ENCODE results near the gene CYP1A2. TPM values are rescaled to one million over a fixed set of nuclear protein-coding genes. Genes with fewer than 3 reads are reported as not detected.
A peak's percentile ranks its signal among the peaks of the same experiment; 100 is the strongest.
"Not testable (repeated sequence)": the region's sequence is repeated elsewhere in the genome, so short reads cannot be mapped to it uniquely, and the experiment has no call there.

Gene CYP1A2
- total RNA-seq, 2 donors from 2014 or later: not detected

DNA sequence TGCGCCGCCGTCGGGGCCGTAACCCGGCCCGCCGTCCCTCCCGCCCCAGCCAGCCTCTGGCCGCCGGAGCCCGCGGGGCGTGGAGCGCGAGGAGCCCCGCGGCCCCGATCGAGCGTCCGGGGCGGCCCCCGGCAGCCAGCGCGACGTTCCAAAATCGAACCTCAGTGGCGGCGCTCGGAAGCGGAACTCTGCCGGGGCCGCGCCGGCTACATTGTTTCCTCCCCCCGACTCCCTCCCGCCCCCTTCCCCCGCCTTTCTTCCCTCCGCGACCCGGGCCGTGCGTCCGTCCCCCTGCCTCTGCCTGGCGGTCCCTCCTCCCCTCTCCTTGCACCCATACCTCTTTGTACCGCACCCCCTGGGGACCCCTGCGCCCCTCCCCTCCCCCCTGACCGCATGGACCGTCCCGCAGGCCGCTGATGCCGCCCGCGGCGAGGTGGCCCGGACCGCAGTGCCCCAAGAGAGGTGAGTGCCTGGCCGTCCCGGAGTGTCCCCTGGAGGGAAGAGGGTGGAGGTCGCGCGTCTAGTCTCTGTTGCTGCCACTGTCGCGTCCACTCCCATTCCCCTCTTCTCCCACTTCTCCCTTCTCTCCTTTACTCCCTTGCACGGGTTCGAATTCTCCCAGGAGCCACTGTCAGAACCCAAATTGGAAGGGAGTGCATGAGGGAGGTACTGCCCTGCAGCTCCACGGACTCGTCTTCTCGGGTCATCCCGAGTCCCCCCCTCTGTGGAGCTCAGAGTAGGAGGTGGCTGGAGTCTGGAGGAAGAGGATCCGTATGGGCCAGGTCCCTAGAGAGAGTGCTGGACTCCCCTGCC lies 33.8 kb downstream of the CYP1A2 start:
- H3K27me3 Mint-ChIP-seq (ENCODE audit: low read depth): no peaks in the 10 kb centered on the region
- no peaks in the 10 kb centered on the region for H3K9me3 Mint-ChIP-seq
- H3K4me3 Mint-ChIP-seq: peak overlapping the region; percentile 88 to 90
- peak overlapping the region; percentile 91 for H3K27ac Mint-ChIP-seq
- H3K36me3 Mint-ChIP-seq (ENCODE audit: insufficient read depth in 2 of 2): peaks cover 3 to 18% of the 10 kb centered on the region in 2 donors
- DNase-seq (peak; percentile 66 to 70), ATAC-seq (replicated peaks in 1 of 2) (peak; percentile 25 to 29)
- peaks cover 80% of the 10 kb centered on the region for H3K4me1 Mint-ChIP-seq (ENCODE audit: low read depth)

GRCh38 chr15:74783072-74783807 lies 34.6 kb downstream of the CYP1A2 start:
- Mint-ChIP-seq H3K36me3 (ENCODE audit: insufficient read depth in 2 of 2) (peaks cover 3 to 18% of the 10 kb centered on the region in 2 donors), H3K4me3 (peak overlapping the region; percentile 88 to 90), H3K27me3 (ENCODE audit: low read depth) (no peaks in the 10 kb centered on the region), H3K9me3 (no peaks in the 10 kb centered on the region), H3K4me1 (ENCODE audit: low read depth) (peaks cover 80% of the 10 kb centered on the region), H3K27ac (peak overlapping the region; percentile 91)
- DNase-seq (no peak), ATAC-seq (replicated peaks in 1 of 2) (no peak)

DNA sequence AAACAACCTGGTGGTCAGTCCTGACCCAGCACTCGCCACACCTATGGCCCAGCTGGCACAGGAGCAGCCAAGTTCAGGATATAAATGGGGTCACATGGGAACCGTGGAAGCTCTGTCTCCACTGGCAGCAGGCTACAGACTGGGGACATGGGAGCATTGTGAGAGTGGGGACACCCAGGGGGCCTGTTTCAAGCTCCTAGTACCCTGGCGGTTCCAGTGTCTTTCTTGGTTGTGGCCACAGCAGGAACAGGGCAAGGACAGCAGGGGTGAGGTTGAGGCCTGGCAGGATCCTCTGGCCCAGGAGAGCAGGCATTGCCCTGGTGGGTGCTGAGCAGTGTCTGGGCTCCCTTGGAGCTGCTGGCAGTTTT lies 35.1 kb downstream of the CYP1A2 start:
- Mint-ChIP-seq H3K4me1 (ENCODE audit: low read depth) (peaks cover 80% of the 10 kb centered on the region), H3K27me3 (ENCODE audit: low read depth) (no peaks in the 10 kb centered on the region), H3K27ac (peak overlapping the region; percentile 91), H3K36me3 (ENCODE audit: insufficient read depth in 2 of 2) (peaks cover 3 to 18% of the 10 kb centered on the region in 2 donors), H3K4me3 (peak overlapping the region; percentile 88 to 90), H3K9me3 (no peaks in the 10 kb centered on the region)
- ATAC-seq (replicated peaks in 1 of 2) (no peak), DNase-seq (no peak)

GRCh38 chr15:74784426-74785193 lies 36.0 kb downstream of the CYP1A2 start:
- Mint-ChIP-seq H3K36me3 (ENCODE audit: insufficient read depth in 2 of 2) (peaks cover 2 to 18% of the 10 kb centered on the region in 2 donors), H3K4me1 (ENCODE audit: low read depth) (peaks cover 79% of the 10 kb centered on the region), H3K27me3 (ENCODE audit: low read depth) (no peaks in the 10 kb centered on the region), H3K27ac (peak overlapping the region; percentile 83), H3K4me3 (peak overlapping the region; percentile 88 to 90), H3K9me3 (no peaks in the 10 kb centered on the region)
- ATAC-seq (replicated peaks in 1 of 2) (no peak), DNase-seq (no peak)

DNA sequence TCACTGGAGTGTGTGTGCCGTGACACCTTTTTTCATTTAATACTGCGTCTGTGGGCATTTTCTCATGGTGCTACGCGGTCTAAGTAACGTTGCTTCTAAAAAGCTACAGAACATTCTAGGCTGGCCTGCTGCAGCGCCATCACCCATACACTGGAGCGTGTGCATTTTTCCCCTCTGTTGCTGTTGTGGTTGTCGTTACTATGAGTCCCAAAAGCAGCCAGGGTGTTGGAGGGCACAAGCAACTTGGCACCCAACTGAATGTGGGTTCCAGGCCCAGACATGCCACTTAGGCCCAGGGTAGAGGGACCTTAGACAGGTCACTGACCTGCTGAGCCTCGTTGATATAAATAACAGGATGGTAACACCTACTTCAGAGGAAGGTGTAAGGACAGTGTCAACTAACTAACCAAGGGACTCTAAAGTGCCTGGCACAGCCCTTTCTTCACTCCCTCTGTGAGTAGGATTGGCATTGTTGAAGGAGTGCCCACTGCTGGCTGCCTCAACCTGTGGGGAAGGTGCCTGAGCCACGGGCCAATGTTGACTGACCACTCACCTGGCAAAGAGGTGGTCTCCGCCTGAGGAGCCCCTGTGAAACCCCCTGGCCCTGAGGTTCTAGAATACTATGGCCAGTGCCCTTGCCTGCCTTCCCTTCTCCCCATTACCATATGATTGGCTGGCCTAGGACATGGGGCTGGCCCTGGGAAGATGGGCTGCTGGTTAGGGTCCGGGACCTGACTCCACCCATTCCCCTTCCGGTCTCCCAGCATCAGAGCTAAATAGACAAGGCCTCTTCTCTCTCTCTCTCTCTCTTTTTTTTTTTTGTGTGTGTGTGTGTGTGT lies 36.8 kb downstream of the CYP1A2 start:
- H3K27me3 Mint-ChIP-seq (ENCODE audit: low read depth): no peaks in the 10 kb centered on the region
- DNase-seq (peak in 1 of 2 donors; percentile 52), ATAC-seq (replicated peaks in 1 of 2) (no peak)
- H3K4me1 Mint-ChIP-seq (ENCODE audit: low read depth): peaks cover 79% of the 10 kb centered on the region
- H3K36me3 Mint-ChIP-seq (ENCODE audit: insufficient read depth in 2 of 2): peaks cover 2 to 18% of the 10 kb centered on the region in 2 donors
- H3K4me3 Mint-ChIP-seq: peak overlapping the region; percentile 88 to 90
- H3K9me3 Mint-ChIP-seq: no peaks in the 10 kb centered on the region
- peak overlapping the region; percentile 83 for H3K27ac Mint-ChIP-seq

DNA sequence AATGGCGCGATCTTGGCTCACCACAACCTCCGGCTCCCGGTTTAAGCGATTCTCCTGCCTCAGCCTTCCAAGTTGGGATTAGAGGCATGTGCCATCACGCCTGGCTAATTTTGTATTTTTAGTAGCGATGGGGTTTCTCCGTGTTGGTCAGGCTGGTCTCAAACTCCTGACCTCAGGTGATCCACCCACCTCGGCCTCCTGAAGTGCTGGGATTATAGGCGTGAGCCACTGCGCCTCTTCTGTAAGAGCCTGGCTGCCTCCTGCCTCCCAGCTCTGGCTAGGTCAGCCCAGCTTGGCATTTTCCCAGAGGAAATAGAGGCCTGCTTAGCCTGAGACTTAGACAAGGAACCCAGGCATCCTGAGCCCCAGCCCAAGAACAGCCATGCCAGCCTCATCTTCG lies 37.4 kb downstream of the CYP1A2 start:
- not testable (repeated sequence) for ATAC-seq (replicated peaks in 1 of 2); H3K27me3 Mint-ChIP-seq (ENCODE audit: low read depth); H3K9me3 Mint-ChIP-seq; DNase-seq
- Mint-ChIP-seq H3K27ac (peak overlapping the region; percentile 83), H3K36me3 (ENCODE audit: insufficient read depth in 2 of 2) (peaks cover 2 to 20% of the 10 kb centered on the region in 2 donors), H3K4me3 (peak overlapping the region; percentile 88 to 90), H3K4me1 (ENCODE audit: low read depth) (peaks cover 79% of the 10 kb centered on the region)

GRCh38 chr15:74786551-74787165 lies 38.0 kb downstream of the CYP1A2 start:
- Mint-ChIP-seq H3K27me3 (ENCODE audit: low read depth) (no peaks in the 10 kb centered on the region), H3K4me3 (peak overlapping the region; percentile 88 to 90), H3K9me3 (no peaks in the 10 kb centered on the region), H3K27ac (peak overlapping the region; percentile 83), H3K36me3 (ENCODE audit: insufficient read depth in 2 of 2) (peaks cover 3 to 23% of the 10 kb centered on the region in 2 donors), H3K4me1 (ENCODE audit: low read depth) (peaks cover 79% of the 10 kb centered on the region)
- ATAC-seq (replicated peaks in 1 of 2) (no peak), DNase-seq (no peak)

GRCh38 chr15:74787251-74788041 lies 38.8 kb downstream of the CYP1A2 start:
- Mint-ChIP-seq H3K4me3 (peak overlapping the region; percentile 88 to 90), H3K27ac (peak overlapping the region; percentile 83), H3K4me1 (ENCODE audit: low read depth) (peaks cover 87% of the 10 kb centered on the region), H3K27me3 (ENCODE audit: low read depth) (no peaks in the 10 kb centered on the region), H3K36me3 (ENCODE audit: insufficient read depth in 2 of 2) (peaks cover 5 to 27% of the 10 kb centered on the region in 2 donors), H3K9me3 (no peaks in the 10 kb centered on the region)
- ATAC-seq (replicated peaks in 1 of 2): peak; percentile 77 to 83
- DNase-seq: peak; percentile 91 to 97

DNA sequence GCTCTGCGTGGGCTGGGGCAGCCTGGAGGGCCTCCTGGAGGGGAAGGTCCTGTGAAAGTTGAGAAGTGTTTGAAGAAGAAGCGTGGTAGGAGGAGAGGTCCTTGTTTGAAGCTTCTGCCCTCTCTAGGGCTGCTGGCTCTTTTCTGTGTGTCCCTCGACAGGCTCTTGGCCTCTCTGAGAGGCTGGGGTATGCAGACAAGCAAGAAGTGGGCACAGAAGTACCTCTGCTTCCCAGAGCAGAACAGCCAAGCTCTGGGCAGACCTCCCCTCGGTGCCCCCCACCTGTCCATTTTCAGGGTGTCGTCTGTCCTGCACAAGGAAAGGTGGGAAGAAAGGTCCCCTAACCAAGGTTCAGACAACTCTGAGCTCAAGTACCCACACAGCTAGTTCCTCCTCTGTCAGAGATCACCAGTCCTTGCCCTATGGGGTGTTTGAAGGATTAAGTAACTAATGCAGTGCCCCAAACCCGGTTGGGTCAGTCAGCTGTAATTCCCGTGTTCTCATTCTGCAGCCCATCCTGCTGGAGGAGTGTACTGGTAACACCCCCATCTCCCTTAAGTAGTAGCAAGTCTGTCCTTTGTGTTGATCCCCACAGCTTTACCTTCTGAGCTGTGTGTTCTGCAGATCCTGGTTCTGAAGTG lies 39.5 kb downstream of the CYP1A2 start:
- no peak for DNase-seq
- peak in 1 of 2 donors; percentile 0 for ATAC-seq (replicated peaks in 1 of 2)
- Mint-ChIP-seq H3K36me3 (ENCODE audit: insufficient read depth in 2 of 2) (peaks cover 5 to 27% of the 10 kb centered on the region in 2 donors), H3K27ac (peak overlapping the region; percentile 83), H3K27me3 (ENCODE audit: low read depth) (no peaks in the 10 kb centered on the region), H3K9me3 (no peaks in the 10 kb centered on the region), H3K4me1 (ENCODE audit: low read depth) (peaks cover 94% of the 10 kb centered on the region), H3K4me3 (peak overlapping the region; percentile 88 to 90)

DNA sequence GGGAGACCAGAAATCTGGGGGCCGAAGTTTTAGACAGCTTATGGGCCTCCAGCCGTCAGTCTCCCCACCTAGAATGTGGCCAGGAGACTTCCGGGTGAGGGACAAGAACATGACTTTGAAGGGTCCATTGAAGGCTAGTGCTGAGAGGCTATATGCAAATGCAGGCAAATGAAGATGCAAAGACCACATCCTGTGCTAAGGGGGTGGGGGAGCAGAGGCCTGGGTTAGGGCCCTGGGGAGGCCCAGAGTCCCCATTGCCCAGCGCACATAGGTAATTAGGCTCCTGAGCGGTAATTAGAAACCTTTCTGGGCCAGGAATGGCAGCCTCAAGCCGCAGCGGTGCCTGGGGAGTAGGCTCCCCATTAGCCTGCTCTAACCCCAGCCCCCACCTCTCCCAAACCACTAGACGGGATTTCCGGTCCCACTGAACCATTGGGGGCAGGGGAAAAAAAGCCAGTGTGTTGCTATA lies 40.1 kb downstream of the CYP1A2 start:
- Mint-ChIP-seq H3K36me3 (ENCODE audit: insufficient read depth in 2 of 2) (peaks cover 5 to 23% of the 10 kb centered on the region in 2 donors), H3K4me1 (ENCODE audit: low read depth) (peaks cover 95% of the 10 kb centered on the region), H3K27ac (peak overlapping the region; percentile 90), H3K27me3 (ENCODE audit: low read depth) (no peaks in the 10 kb centered on the region), H3K4me3 (peak overlapping the region; percentile 88 to 90), H3K9me3 (no peaks in the 10 kb centered on the region)
- peak; percentile 69 to 73 for DNase-seq
- peak; percentile 36 to 48 for ATAC-seq (replicated peaks in 1 of 2)

DNA sequence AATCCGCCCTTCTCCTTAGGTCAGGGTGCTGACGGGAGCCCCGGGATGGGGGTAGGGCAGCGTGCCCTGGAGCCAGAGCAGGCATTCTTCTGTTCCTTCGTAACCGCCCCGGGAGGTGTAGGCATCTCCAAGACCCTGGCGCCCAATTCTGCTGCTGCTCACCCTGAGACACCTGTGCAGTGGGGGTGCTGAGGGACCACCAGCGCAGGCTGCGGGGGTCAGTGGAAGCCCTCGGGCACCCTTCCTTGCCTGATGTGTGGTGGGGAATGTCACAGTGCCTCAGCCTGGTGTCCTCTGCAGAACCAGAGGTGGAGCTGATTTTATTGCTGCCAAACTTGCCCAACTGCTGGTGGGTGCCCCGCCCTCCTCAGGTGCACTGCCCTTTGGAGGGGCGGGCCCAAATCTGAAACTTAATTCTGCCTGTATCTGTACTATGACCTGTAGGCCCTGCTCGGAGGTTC lies 40.6 kb downstream of the CYP1A2 start:
- H3K27me3 Mint-ChIP-seq (ENCODE audit: low read depth): no peaks in the 10 kb centered on the region
- peaks cover 93% of the 10 kb centered on the region for H3K4me1 Mint-ChIP-seq (ENCODE audit: low read depth)
- DNase-seq: no peak
- no peaks in the 10 kb centered on the region for H3K9me3 Mint-ChIP-seq
- H3K4me3 Mint-ChIP-seq: peak overlapping the region; percentile 88 to 90
- H3K27ac Mint-ChIP-seq: peak overlapping the region; percentile 90
- H3K36me3 Mint-ChIP-seq (ENCODE audit: insufficient read depth in 2 of 2): peaks cover 5 to 22% of the 10 kb centered on the region in 2 donors
- ATAC-seq (replicated peaks in 1 of 2): no peak

Measured in activated T-cell treated with anti-CD3 and anti-CD28 coated beads, Interleukin-2, amount 50 U/mL, for 72 hours (primary cell).